CD4-positive, alpha-beta T cell treated with Interleukin-2 at 100 ng/mL for 4 hours (primary cell): Measurements from ENCODE around the gene RFTN2.
"Not testable (repeated sequence)": the region's sequence is repeated elsewhere in the genome, so short reads cannot be mapped to it uniquely, and the experiment has no call there.

Experiments
- DNase-seq: peaks from one replicate; pipeline ENCODE4 v3.0.0-alpha.2; 2020; ENCODE audit warnings: low spot score

The RFTN2 gene

DNA sequence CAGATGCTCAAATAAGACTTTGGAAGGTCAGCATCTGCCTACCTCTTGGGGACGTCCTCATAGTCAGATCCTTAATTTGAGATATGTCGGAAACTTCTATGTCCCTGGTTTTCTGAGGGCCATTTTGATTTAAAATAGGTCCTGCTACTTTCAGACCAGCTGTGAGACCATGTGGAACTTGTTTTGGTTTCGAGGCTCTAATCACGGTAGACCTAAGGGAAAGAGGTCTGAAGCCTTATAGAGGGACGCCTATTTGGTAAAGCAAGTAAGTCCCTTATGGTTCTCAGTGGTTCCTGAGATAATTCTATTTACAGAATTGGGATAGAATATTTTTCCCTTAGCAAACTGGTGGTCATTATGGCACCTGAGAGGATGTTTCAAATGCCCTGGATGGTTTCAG lies 75.1 kb downstream of the RFTN2 start:
- DNase-seq = no peak

DNA sequence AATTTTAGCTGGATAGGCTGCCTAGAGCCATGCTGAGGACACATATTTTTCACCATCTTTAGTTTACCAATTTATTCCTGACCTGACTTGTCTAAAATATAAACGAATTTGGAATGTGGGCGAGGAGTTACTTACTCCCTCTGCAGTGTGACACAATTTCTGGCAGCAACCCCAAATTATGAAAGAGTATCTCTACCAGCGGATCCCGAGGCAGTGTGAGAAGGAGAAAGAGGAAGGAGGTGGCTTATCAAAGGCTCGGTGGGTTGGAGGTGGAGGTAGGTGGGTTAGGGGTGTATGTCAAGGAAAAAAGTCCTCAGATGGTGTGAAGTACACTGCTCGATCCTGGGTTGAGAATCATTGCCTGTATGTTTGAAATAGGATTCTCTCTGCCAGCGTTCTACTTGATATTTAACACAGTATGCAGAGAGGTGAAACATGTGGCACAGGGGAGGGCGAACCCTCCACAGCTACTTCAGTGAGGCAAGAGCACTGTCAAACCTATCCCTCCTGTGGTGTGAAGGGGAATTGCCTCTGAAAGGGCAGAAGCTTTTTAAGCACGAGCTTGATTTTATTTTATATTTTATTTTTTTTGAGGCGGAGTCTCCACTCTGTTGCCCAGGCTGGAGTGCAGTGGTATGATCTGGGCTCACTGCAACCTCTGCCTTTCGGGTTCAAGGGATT lies 76.0 kb downstream of the RFTN2 start:
- peak; percentile 12 for DNase-seq

DNA sequence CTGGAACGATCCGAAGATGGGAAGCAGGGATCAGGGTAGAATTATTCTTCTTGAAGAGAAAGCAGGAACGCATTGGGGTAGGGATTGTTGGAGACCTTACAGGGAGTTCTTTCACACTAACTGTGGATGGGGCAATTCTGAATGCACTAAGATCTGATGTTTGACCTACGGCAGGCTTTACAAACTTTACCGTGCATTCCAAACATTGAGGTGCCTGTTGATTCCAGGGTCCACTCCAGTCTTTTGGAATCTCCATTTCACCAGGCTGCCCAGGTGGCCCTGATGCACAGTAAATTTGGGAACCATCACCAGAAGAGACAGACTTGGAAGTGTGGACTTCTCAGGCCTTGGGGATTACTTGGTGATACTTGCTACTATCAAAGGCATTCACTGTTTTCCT lies 76.9 kb downstream of the RFTN2 start:
- no peak for DNase-seq

DNA sequence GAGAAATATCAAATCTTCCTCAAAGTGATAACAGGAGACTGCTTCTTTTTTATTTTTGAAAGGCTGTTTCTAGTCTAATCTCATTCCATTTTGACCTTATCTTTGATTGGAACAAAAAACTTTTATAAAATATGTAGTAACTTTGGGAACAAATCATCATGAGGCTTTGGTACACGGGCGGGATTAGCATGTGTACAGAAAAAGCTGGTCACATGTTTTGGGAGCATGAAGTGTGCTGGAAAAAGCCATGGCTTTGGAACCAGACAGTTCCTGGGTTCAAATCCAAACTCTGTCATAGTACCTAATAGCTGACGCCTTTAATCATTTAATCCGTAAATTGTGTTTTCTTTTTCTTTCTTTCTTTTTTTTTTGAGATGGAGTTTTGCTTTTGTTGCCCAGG lies 78.2 kb downstream of the RFTN2 start:
- DNase-seq = no peak

DNA sequence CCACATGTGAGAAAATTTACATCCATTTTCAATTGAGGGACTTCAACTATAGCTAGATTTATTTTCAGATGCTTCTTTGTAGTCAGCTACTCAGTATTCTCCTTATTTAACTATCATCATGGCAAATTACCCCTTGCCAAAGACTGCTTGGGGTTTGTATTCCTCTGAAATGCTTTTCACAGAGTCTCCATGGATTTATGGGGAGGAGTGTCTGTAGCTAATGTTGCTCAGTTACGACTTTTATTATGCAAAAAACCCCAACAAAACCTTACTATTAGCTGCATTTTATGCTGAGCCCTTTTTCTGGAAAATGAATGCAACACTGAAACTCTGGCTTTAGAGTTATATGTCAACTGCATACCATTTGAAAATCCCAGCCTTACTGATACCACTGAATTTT lies 78.6 kb downstream of the RFTN2 start:
- no peak for DNase-seq

DNA sequence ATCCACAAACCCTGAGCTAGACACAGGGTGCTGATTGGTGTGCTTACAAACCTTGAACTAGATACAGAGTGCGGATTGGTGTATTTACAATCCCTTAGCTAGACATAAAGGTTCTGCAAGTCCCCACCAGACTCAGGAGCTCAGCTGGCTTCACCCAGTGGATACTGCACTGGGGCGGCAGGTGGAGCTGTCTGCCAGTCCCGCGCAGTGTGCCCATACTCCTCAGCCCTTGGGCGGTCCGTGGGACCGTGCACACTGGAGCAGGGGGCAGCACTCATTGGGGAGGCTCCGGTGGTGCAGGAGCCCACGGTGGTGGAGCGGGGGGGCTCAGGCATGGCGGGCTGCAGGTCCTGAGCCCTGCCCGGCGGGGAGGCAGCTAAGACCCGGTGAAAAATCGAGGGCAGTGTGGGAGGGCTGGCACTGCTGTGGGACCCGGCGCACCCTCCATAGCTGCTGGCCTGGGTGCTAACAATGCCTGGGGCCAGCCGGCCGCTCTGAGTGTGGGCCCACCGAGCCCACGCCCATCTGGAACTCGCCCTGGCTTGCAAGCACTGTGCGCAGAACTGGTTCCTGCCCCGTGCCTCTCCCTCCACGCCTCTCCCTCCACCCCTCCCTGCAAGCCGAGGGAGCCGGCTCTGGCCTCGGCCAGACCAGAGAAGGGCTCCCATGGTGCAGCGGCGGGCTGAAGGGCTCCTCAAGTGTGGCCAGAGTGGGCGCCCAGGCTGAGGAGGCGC lies 83.9 kb downstream of the RFTN2 start:
- DNase-seq = no peak

DNA sequence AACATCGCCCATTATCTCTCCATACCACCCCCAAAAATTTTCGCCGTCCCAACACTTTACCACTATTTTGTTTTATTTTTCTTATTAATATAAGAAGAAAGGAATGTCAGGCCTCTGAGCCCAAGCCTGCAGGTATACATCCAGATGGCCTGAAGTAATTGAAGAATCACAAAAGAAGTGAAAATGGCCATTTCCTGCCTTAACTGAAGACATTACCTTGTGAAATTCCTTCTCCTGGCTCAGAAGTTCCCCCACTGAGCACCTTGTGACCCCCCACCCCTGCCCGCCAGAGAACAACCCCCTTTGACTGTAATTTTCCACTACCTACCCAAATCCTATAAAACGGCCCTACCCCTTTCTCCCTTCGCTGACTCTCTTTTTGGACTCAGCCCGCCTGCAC lies 88.1 kb downstream of the RFTN2 start:
- not testable (repeated sequence) for DNase-seq

DNA sequence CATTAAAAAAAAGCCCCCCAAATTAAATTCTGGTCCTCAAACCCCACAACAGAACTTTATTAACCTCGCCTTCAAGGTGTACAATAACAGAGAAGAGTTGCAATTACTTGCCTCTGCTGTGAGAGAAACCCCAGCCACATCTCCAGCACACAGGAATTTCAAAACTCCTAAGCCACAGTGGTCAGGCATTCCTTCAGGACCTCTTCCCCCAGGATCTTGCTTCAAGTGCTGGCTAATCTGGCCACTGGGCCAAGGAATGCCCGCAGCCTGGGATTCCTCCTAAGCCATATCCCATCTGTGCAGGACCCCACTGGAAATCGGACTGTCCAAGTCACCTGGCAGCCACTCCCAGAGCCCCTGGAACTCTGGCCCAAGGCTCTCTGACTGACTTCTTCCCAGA lies 95.2 kb downstream of the RFTN2 start:
- not testable (repeated sequence) for DNase-seq

DNA sequence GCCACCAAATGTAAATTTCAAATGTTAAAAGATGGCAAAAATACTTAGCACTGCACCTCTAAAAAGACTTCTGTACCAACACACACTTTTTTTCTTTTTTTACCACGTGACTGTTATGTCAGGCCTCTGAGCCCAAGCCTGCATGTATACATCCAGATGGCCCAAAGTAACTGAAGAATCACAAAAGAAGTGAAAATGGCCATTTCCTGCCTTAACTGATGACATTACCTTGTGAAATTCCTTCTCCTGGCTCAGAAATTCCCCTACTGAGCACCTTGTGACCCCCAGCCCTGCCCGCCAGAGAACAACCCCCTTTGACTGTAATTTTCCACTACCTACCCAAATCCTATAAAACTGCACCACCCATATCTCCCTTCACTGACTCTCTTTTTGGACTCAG lies 97.1 kb downstream of the RFTN2 start:
- not testable (repeated sequence) for DNase-seq

DNA sequence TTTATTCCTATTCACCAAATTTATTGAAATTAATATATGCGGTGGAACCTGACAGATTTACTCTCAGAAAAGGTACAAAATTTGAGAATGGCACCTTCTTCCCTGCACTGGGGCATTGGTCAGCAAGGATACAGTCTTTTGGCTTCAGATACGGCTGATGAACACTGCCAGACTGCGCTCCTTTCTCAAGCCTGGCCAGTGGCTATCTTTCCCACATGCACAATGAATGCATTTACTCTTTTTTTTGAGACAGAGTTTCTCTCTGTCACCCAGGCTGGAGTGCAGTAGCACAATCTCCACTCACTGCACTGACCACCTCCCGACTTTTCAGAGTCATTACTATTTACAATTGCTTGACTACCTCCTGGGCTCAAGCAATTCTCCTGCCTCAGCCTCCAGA lies 97.9 kb downstream of the RFTN2 start:
- DNase-seq = no peak

DNA sequence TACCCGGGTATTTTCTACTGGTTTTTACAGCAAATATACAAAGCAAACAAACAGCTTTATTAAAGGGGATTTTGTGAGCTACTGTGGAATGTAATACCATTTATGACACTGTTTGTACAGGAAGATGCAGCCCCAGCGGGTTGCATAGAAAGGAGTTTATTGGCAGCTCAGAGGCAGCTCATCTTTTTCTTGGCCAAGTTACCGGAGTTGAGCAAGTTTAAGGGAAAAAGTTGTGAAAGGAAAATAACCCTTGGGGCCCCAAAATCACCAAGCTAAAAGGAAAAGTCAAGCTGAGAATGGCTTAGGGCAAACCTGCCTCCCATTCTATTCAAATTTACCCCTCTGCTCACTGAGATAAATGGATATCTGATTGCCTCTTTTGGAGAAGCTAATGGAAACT lies 98.8 kb downstream of the RFTN2 start:
- no peak for DNase-seq

DNA sequence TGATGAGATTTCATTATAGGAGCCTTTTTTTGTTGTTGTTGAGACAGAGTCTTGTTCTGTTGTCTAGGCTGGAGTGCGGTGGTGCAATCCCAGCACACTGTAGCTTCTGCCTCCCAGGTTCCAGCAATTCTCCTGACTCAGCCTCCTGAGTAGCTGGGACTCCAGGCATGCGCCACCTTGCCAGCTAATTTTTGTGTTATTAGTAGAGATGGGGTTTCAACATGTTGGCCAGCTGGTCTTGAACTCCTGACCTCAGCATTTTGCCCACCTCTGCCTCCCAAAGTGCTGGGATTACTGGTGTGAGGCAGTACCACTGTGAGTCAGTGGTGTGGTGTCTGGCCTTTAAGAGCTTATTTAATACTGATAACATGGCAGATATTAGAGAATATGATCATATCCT lies 99.4 kb downstream of the RFTN2 start:
- no peak for DNase-seq

DNA sequence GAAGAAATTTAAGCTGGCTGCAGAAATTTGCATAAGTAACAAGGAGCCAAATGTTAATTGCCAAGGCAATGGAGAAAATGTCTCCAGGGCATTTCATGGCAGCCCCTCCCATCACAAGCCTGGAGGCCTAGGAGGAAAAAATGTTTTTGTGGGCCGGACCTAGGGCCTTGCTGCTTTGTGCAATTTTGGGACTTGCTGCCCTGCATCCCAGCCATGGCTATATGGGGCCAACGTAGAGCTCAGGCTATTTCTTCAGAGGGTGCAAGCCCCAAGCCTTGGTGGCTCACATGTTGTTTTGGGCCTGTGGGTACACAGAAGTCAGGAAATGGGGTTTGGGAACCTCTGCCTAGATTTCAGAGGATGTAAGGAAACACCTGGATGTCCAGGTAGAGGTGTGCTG lies 101.8 kb downstream of the RFTN2 start:
- no peak for DNase-seq

DNA sequence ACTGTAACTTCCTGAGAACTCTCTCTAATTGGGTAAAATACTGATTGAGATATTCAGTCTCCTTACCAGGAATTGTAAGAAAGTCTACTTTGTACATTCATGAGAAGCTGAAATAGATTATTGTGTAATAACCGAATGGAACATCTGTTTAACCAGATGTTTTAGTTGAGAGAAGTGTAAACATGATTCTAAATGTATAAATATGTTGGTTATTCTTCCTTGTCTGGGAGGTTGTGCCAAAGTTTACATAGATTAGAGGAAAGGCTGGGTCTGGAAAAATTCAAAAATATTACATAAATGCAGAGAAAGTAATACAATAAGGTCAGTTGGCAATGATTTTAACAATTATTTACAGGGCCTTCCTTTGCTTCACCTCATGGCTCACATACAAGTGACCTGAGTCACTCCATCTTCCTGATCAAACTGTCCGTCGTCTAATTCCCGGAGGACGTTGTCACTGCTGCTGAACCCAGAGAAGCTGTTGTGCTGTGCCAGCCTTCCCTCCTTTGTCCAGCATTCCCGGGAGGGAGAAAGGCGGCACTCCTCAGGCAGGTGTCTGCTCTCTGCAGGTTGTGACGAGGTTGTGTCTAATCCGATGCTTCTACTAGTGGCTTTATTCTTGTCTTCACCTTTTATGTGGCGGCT lies 103.6 kb downstream of the RFTN2 start:
- no peak for DNase-seq

DNA sequence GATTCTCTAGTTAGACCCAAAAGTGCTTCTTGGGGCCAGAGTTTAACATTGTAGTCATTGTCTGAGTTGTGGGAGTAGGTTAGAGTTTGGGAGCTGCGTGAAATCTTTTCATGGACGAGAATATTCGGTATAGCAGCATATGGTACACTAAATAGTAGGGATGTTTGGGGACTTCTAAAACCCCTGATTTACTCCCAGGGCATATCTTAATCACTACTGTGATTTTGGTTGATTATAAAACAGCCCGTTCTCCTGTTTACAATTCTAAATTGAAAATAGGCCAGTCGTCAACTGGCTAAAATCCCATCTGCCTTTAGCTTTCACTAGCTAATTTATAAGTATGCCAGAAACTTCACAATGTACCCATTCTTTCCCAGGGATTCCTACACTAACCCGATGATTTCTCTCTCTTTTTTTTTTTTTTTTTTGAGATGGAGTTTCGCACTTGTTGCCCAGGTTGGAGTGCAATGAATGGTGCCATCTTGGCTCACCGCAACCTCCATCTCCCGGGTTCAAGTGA lies 115.2 kb downstream of the RFTN2 start:
- DNase-seq = no peak

DNA sequence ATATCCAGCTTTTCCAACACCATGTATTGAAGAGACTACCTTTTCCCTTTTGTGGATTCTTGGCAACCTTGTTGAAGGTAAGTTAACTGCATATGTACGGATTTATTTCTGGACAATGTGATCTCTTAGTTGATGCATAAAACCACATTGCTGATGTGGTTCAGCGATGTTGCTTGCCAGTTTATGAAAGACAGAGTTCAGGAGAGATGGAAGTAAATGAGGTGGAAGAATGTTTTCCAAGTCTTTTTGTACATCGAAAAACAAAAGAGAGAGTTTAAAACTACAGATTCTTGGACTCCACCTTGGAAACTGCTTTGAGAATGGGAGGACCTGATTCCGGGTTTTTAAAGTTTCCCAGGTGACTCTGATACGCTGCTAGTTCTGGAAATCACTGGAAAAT lies 115.7 kb downstream of the RFTN2 start:
- DNase-seq = no peak

DNA sequence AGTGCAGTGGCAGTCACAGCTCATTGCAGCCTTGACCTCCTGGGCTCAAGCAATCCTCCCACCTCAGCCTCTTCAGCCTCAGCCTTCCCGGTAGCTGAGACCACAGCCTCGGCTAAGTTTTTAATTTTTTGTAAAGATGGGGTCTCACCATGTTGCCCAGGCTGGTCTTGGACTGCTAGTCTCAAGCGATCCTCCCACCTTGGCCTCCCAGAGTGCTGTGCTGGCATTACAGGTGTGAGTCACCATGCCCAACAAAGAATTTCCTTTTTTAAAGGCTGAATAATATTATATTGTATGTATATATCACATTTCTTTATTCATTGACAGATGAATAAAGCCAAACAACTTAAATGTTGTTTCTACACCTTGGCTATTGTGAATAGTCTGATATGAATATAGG lies 117.0 kb downstream of the RFTN2 start:
- DNase-seq = no peak

DNA sequence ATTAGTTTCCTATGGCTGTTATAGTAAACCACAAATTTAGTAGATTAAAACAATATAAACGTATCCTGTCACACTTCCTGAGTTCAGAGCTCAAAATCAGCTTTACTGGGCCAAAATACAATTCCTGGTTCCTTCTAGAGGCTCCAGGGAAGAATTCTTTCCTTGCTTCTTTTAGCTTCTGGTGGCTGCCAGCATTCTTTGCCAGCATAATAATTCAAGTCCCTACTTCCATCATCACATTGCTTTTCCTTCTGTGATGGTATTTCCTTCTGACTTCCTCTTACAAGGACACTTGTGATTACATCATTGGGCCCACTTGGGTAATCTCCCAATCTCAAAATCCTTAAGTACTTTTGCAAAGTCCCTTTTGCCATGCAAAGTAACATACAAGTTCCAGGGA lies 118.9 kb downstream of the RFTN2 start:
- DNase-seq = no peak

DNA sequence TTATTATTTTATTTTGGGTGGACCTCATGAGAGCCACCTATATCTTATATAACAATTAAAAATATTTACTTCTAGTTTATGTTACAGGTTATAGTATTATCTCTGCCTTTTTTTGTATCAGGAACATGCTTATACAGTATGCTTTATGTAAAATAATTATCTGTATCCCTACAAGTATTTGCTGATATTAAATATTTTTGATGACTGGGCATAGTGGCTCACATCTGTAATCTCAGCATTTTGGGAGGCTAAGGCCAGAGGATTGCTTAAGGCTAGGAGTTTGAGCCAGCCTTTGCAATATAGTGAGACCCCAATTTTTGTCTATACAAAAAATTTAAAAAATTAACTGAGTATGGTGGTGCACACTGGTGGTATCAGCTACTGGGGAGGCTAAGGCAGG lies 119.9 kb downstream of the RFTN2 start:
- DNase-seq = no peak

DNA sequence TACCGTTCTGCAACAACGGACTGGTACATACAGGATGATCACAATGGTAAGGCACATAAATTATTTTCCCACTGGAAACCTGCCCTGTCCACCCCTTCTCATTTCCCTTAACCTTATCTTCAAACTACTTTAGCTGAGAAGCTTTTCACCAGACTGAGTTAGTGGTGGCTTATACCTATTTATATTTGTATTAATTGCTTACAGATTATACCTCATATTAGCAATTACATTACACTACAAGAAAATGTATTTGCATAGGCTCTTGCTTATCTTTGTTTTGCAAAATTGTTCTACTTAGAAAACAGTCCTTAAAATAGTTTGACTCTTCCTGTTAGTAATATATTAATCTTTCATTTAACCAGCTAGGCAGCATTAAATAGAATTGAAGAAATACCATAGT lies 124.1 kb downstream of the RFTN2 start:
- not testable (repeated sequence) for DNase-seq

DNA sequence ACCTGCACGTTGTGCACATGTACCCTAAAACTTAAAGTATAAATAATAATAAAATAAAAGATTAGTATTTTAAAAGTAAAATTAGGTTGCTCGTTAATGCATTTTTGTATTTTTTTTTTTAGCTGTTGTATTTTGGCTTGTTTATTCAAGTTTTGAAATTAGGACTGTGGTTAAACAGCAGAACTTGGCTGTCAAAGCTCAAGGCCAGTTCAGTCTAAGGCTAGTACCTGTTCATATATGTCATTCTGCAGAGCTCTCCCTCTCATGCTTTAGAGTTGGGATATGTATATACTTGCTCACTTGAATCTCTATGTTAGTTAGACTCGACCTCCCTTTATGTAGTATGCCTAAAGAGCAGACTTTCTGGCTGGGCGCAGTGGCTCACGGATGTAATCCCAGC lies 126.8 kb downstream of the RFTN2 start:
- no peak for DNase-seq

DNA sequence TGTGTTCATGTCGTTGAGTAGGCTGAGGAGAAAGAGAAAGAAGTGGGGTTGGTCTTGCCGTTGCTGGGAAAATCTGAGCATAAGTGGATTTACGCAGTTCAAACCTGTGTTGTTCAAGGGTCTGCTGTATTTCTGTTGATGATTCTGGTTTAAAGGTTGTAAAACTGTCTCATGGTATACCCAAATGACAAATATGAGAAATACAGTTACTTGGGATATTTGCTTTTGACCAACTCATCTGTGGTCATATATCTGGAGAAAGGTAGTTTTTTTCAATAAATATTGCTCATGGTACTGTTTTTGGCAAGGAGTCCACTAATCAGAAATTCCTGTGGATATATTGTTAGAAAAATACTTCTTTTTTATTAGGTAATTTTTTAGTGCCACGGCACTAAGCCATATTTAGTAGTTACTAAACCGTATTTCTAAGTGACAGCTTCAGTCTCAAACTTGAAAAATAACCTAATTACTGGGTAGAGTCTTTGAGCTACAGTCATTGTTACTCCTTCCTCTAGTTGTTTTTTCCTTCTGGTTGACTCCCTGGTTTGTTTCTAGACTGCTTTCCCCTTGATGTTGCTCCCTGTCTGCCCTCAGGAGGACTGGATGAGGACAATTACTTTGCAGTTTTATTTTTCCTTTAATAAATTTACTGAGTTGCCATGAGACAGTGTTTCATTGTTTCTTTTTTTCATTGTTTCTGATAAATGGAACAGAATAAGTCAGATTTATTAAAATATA lies 128.1 kb downstream of the RFTN2 start:
- DNase-seq = no peak

DNA sequence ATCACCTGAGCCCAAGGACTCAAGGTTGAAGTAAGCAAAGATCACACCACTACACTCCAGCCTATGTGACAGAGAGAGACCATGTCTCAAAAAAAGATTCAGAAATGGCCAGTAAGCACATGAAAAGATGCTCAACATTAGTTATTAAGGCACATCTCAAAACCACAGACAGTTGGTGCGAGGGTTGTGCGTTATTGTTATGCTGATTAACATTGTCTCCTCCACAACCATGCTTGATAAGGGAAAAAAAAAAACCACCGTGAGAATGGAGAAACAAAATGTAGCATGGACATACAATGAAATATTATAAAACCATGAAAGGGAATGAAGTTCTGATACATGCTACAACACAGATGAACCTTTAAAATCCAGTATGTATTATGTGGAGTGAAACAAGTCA lies 132.2 kb downstream of the RFTN2 start:
- DNase-seq = no peak
